ENCODE measurements around the gene F5.

DNA sequence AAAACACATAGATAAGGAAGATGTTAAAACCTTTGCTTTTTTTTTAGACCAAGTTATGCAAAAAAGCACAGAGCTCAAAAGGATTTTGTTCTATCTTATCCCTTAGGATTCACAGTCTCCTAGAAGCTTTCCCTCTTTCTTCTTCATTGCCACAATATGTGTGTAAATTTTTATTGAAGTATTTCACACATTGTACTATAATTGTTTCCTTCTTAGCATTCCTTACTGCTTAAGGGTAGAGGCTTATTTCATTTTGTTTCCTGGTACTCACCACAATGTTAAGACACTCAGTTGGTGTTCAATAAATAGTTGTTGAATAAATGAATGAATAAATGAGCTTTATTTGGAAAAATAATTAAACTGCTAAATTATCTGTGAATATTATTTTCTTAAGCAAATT is 70.6 kb downstream of the F5 start:
- no peak for TF ChIP-seq POLR2A (IDR thresholded peaks at IDR 0.05; ENCODE audit: low read length)
- no peak for TF ChIP-seq GATA1 (IDR thresholded peaks at IDR 0.05; ENCODE audit: low read depth, low read length)
